Endodermal cell (in vitro differentiated cells): ENCODE results near the gene B4GALNT3. TPM values are rescaled to one million over a fixed set of nuclear protein-coding genes. Genes with fewer than 3 reads are reported as not detected.

ENCODE experiments used
- DNase-seq: peaks from one replicate; pipeline ENCODE4 v3.0.0-alpha.2; 2017
- H3K27ac ChIP-seq: 2 replicates; pipeline ENCODE4 v1.5.1; 2013; ENCODE audit warnings: mild to moderate bottlenecking, low read depth, low read length, moderate library complexity
- H3K27me3 ChIP-seq: 2 replicates; pipeline ENCODE4 v1.6.1; 2013; ENCODE audit warnings: mild to moderate bottlenecking, low read length, moderate library complexity; ENCODE audit not compliant: insufficient read depth, control insufficient read depth, poor library complexity, severe bottlenecking
- H3K36me3 ChIP-seq: 2 replicates; pipeline ENCODE4 v1.7.0; 2013; ENCODE audit warnings: mild to moderate bottlenecking, low read length, moderate library complexity; ENCODE audit not compliant: control insufficient read depth, insufficient read depth
- H3K4me1 ChIP-seq: one replicate; pipeline ENCODE4 v1.7.0; 2013; ENCODE audit warnings: low read length; ENCODE audit not compliant: control insufficient read depth, insufficient read depth
- H3K4me3 ChIP-seq: 2 replicates; pipeline ENCODE4 v1.5.1; 2013; ENCODE audit warnings: mild to moderate bottlenecking, low read length, moderate library complexity
- H3K9ac ChIP-seq: 2 replicates; pipeline ENCODE4 v1.6.1; 2013; ENCODE audit warnings: mild to moderate bottlenecking, low read length, moderate library complexity; ENCODE audit not compliant: poor library complexity, severe bottlenecking; ENCODE audit errors: extremely low read depth
- H3K9me3 ChIP-seq: 2 replicates; pipeline ENCODE4 v1.6.1; 2013; ENCODE audit warnings: mild to moderate bottlenecking, low read length, moderate library complexity; ENCODE audit not compliant: control insufficient read depth
- H3K27ac Mint-ChIP-seq: 2 replicates; pipeline ENCODE4 v1.8.0; 2020; ENCODE audit warnings: mixed read lengths
- H3K27me3 Mint-ChIP-seq: 2 replicates; pipeline ENCODE4 v1.8.0; 2021; ENCODE audit warnings: mild to moderate bottlenecking, mixed read lengths; ENCODE audit not compliant: insufficient read depth
- H3K36me3 Mint-ChIP-seq: 2 replicates; pipeline ENCODE4 v1.8.0; 2020; ENCODE audit warnings: low read depth, mixed read lengths
- H3K4me1 Mint-ChIP-seq: 2 replicates; pipeline ENCODE4 v1.8.0; 2020; ENCODE audit warnings: mixed read lengths
- H3K4me3 Mint-ChIP-seq: 2 replicates; pipeline ENCODE4 v1.8.0; 2020; ENCODE audit warnings: mild to moderate bottlenecking, moderate library complexity, mixed read lengths
- H3K9me3 Mint-ChIP-seq: 2 replicates; pipeline ENCODE4 v1.8.0; 2020; ENCODE audit warnings: mild to moderate bottlenecking, mixed read lengths
- CTCF ChIP-seq: fragments of 200-600 bp; sonication (generic); conservative IDR thresholded peaks from 2 replicates; pipeline ENCODE4 v1.5.0; 2021; ENCODE audit warnings: antibody characterized with exemption, mild to moderate bottlenecking
- WGBS, 2 experiments: methylation state at CpG; one replicate each; pipeline versions ENCODE4 v1.1.5 to v1.1.7; 2013; ENCODE audit warnings: missing lambda C conversion rate in 2 of 2, mixed read lengths in 1 of 2; ENCODE audit not compliant: insufficient coverage in 1 of 2, insufficient read length in 1 of 2; 5-methylcytosine and 5-hydroxymethylcytosine counted together
- total RNA-seq, 2 donors: library from RNA; stranded (reverse); fragmentation: NEBNext Ultra II Directional in 1 of 2; extraction: Animal tissue kit (Norgen Biotek cat#: 25700) in 1 of 2; gene quantifications; 2 replicates in 1 of 2; 3 replicates in 1 of 2; pipeline ENCODE4 v1.2.1, GENCODE V29; 2021

Gene B4GALNT3
- total RNA-seq, 2 donors from 2014 or later: 61.5 to 155 TPM

DNA sequence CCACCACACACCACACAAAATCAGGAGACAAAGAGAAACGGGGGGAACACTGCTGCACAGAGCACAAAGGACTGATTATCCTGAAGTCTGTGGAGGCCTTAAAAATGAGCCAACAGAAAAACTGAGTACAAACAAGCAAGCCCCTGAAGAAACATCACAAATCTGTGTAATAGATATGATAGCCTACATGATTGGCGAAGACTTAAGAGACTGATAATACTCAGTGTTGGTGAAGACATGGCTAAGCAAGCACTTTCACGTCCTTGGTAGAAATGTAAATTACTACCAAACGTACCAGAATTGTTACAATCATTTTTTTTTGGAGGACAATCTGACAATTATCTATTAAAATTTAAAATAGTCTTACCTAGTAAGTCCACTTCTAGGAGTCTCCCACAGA lies 128.9 kb downstream of the B4GALNT3 start:
- Mint-ChIP-seq H3K36me3 (no peaks in the 10 kb centered on the region), H3K27ac (no peak overlapping the region), H3K4me3 (no peak overlapping the region), H3K9me3 (peaks cover 3% of the 10 kb centered on the region), H3K4me1 (peaks cover 6% of the 10 kb centered on the region), H3K27me3 (no peaks in the 10 kb centered on the region)
- no peaks in the 10 kb centered on the region for H3K4me1 ChIP-seq
- no peak overlapping the region for H3K9ac ChIP-seq
- no peak for DNase-seq
- H3K9me3 ChIP-seq: peaks cover 6% of the 10 kb centered on the region
- 90 to 96% methylated on average over 3 to 4 of the region's 4 CpGs for WGBS, 2 experiments
- no peak overlapping the region for H3K4me3 ChIP-seq
- H3K27ac ChIP-seq: no peak overlapping the region
- no peaks in the 10 kb centered on the region for H3K36me3 ChIP-seq
- no peak for TF ChIP-seq CTCF
- no peaks in the 10 kb centered on the region for H3K27me3 ChIP-seq

DNA sequence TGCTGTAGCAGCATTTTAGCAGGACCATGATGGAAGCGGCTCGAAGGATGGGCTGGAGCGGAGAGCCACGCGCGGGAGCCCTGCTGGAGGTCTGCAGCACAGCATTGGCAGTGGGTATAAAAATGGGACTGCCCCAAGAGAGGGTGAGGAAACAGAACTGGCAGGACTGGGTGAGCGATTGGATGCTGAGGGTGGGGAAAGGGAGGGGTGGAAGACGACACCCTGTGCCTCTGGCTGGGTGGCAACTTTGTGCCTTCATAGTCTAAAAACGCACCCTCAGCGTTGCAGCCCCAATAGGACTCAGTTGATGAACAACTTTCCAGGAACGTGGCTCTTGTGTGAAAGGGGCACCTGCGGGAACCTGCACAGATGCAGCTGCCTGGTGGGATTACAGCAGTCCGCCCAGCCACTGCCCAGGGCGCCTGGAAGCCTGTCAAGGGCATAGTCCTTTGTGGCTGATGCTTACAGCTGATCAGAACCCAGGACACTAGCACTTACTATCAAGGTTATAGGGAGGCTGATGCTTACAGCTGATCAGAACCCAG lies 130.5 kb downstream of the B4GALNT3 start:
- H3K4me3 Mint-ChIP-seq: no peak overlapping the region
- H3K9ac ChIP-seq: no peak overlapping the region
- no peaks in the 10 kb centered on the region for H3K36me3 ChIP-seq

DNA sequence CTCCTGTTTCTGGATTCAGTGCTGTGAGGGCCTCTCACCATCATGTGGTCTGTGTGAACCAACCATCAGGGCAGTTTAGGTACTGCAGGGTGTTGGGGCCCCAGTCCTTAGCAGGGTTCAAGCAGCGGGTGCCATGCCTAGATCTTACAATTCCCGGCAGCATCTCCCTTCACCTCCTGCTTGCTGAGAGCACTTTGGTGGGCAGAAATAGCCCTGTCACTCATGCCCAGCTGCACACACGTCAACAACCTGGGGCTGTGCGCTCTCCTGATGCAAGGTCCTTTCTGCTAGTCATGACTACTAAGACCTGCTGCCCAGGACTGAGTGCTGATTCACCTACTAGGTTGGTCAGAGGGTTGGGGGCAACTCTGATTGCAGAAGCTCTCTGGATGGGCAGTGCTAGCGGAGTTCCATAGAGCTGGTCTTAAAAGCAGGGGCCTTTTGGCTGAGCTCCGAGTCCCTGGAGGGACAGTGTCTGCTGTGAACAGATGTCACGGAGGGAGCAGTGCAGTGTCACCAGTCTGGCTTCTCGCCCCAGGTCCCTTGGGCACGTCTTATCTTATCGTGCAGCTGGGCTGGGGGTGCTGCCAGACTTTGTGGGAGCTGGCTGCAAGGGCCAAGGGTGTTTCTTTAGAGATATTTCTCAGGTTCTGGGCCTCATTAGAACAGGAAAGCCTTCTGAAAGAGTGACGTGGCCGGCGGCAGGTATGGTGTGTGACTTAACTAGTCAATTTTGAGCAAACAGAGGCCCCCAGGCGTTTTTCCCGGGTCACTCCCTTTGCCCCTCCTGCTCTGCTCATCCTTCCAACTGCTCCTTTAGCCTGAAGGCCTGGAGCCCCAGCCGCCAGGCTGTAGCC lies 131.7 kb downstream of the B4GALNT3 start:
- Histone ChIP-seq H3K27ac (no peak overlapping the region), H3K36me3 (no peaks in the 10 kb centered on the region), H3K9ac (no peak overlapping the region), H3K9me3 (peaks cover 6% of the 10 kb centered on the region), H3K27me3 (no peaks in the 10 kb centered on the region), H3K4me1 (no peaks in the 10 kb centered on the region), H3K4me3 (no peak overlapping the region)
- H3K27ac Mint-ChIP-seq: no peak overlapping the region
- DNase-seq: peak; percentile 77
- no peaks in the 10 kb centered on the region for H3K27me3 Mint-ChIP-seq
- H3K4me3 Mint-ChIP-seq: no peak overlapping the region
- TF ChIP-seq CTCF: peak; percentile 70
- H3K9me3 Mint-ChIP-seq: peaks cover 3% of the 10 kb centered on the region
- H3K4me1 Mint-ChIP-seq: peaks cover 3% of the 10 kb centered on the region
- no peaks in the 10 kb centered on the region for H3K36me3 Mint-ChIP-seq
- 90 to 91% methylated on average over 14 to 16 of the region's 16 CpGs for WGBS, 2 experiments

More for the DNA sequence above, 130.5 kb downstream of the B4GALNT3 start:
- 81% methylated on average over 12 to 14 of the region's 14 CpGs for WGBS, 2 experiments
- Mint-ChIP-seq H3K4me1 (peaks cover 6% of the 10 kb centered on the region), H3K36me3 (no peaks in the 10 kb centered on the region), H3K27me3 (no peaks in the 10 kb centered on the region), H3K9me3 (peaks cover 3% of the 10 kb centered on the region), H3K27ac (no peak overlapping the region)
- Histone ChIP-seq H3K4me1 (no peaks in the 10 kb centered on the region), H3K4me3 (no peak overlapping the region), H3K27me3 (no peaks in the 10 kb centered on the region), H3K27ac (no peak overlapping the region), H3K9me3 (peaks cover 6% of the 10 kb centered on the region)
- no peak for TF ChIP-seq CTCF
- DNase-seq: peak; percentile 41
